H1 (cell line): ENCODE results near the gene DEFB112. TPM values are rescaled to one million over a fixed set of nuclear protein-coding genes. Genes with fewer than 3 reads are reported as not detected.

Experiments
- NANOG ChIP-seq: IDR thresholded peaks from 2 replicates; pipeline ENCODE4 v1.6.1; 2011; ENCODE audit warnings: low read length, low read depth, mild to moderate bottlenecking, inconsistent platforms; ENCODE audit not compliant: insufficient read depth, poor library complexity, severe bottlenecking
- polyA plus RNA-seq, 7 experiments: library from polyadenylated mRNA; depleted of rRNA in 3 of 7; stranded (reverse) in 5 of 7; unstranded in 2 of 7; fragments of >200 nt in 5 of 7; fragments of 200-250 nt in 2 of 7; gene quantifications; 1 replicate in 5 of 7; 2 replicates in 1 of 7; 4 replicates in 1 of 7; pipeline versions ENCODE4 v1.2.1 to v1.2.3, GENCODE V29; 2011 to 2013; ENCODE audit warnings: missing spikeins in 2 of 7, mixed read lengths in 2 of 7
- total RNA-seq: library from RNA; stranded (reverse); fragmentation: NEBNext Ultra II Directional; extraction: Animal tissue kit (Norgen Biotek cat#: 25700); gene quantifications from 2 replicates; pipeline ENCODE4 v1.2.1, GENCODE V29; 2021

The DEFB112 gene
- total and polyA plus RNA-seq, 2 of the 8 experiments (the other 6 are each of a cell fraction or from before 2014, with no cell fraction given), result not detected

GRCh38 chr6:50096296-50096695 lies 46.6 kb upstream of the DEFB112 start (continued):
- no peak for TF ChIP-seq NANOG
